Retinal pigment epithelial cell (primary cell): ENCODE results near the gene ESRRA.

Experiments used
- DNase-seq: peaks from one replicate; pipeline ENCODE4 v3.0.0-alpha.2; 2010; ENCODE audit warnings: low read depth
- H3K4me3 ChIP-seq: 2 replicates; pipeline ENCODE4 v1.5.1; 2011; ENCODE audit warnings: mild to moderate bottlenecking, low read length, control low read depth, moderate library complexity
- TF ChIP-seq, protein P1 (sequence below): conservative IDR thresholded peaks from 2 replicates; pipeline ENCODE4 v1.5.1; 2011; ENCODE audit warnings: low read depth, low read length, control low read depth, inconsistent platforms

ESRRA gene

DNA sequence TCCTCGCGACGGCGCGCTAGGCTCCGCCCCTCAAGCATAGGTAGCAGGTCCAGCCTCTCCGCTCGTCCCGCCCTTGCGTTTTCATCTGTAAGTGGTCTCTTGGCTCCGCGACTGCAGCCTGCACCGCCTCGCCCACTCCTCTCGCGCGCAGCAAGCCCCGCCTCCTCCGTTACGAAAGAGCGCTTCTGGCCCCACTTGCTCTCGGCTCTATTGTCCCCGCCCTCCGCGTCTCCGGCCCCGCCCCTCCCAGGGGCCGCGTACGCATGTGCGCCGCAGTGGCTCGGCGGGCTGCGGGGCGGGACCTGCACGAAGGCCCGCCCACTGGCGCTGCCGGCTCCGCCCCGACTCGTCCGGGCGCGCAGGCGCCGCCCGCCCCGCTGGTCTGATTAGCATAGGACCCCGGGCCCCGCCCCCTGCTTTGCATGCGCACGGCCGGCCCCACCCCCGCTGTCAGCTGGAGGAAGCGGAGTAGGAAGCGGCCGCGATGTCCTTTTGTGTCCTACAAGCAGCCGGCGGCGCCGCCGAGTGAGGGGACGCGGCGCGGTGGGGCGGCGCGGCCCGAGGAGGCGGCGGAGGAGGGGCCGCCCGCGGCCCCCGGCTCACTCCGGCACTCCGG, at the start of gene ESRRA:
TSS of gene ESRRA (plus strand) at position 450 of the 616 bp plus-strand sequence. CDS start 1,656 bp downstream, outside the sequence.
- H3K4me3 ChIP-seq, result peak within 1 kb of the TSS; percentile 73
- TF ChIP-seq, protein P1, sequence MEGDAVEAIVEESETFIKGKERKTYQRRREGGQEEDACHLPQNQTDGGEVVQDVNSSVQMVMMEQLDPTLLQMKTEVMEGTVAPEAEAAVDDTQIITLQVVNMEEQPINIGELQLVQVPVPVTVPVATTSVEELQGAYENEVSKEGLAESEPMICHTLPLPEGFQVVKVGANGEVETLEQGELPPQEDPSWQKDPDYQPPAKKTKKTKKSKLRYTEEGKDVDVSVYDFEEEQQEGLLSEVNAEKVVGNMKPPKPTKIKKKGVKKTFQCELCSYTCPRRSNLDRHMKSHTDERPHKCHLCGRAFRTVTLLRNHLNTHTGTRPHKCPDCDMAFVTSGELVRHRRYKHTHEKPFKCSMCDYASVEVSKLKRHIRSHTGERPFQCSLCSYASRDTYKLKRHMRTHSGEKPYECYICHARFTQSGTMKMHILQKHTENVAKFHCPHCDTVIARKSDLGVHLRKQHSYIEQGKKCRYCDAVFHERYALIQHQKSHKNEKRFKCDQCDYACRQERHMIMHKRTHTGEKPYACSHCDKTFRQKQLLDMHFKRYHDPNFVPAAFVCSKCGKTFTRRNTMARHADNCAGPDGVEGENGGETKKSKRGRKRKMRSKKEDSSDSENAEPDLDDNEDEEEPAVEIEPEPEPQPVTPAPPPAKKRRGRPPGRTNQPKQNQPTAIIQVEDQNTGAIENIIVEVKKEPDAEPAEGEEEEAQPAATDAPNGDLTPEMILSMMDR, result no peak

DNA sequence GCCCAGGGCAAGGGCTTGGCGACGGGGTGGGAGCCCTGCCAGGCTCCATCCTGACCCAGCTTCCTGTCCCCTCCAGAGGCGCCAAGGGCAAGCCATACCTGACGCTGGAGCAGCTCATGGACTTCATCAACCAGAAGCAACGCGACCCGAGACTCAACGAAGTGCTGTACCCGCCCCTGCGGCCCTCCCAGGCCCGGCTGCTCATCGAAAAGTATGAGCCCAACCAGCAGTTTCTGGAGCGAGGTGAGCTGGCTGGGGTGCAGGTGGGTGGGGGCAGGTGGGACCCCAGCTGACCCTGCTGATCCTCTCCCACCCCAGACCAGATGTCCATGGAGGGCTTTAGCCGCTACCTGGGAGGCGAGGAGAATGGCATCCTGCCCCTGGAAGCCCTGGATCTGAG, 49.0 kb upstream of the ESRRA start:
- no peak overlapping the region for H3K4me3 ChIP-seq
- no peak for DNase-seq
- TF ChIP-seq, protein P1, result no peak

More for the DNA sequence above, at the start of gene ESRRA:
- peak; percentile 92 for DNase-seq

DNA sequence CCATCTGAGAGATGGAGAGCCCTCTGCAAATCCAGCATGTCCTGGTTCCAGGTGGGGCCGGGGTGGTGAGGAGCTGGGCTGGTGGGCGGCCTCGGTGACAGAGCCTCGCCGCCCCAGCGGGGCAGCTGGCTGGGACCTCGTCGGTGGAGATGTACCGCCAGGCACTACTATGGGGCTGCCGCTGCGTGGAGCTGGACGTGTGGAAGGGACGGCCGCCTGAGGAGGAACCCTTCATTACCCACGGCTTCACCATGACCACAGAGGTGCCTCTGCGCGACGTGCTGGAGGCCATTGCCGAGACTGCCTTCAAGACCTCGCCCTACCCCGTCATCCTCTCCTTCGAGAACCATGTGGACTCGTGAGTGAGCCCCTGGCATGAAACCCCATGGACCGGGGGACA, 47.0 kb upstream of the ESRRA start:
- TF ChIP-seq, protein P1, result no peak
- DNase-seq, result no peak
- no peak overlapping the region for H3K4me3 ChIP-seq

DNA sequence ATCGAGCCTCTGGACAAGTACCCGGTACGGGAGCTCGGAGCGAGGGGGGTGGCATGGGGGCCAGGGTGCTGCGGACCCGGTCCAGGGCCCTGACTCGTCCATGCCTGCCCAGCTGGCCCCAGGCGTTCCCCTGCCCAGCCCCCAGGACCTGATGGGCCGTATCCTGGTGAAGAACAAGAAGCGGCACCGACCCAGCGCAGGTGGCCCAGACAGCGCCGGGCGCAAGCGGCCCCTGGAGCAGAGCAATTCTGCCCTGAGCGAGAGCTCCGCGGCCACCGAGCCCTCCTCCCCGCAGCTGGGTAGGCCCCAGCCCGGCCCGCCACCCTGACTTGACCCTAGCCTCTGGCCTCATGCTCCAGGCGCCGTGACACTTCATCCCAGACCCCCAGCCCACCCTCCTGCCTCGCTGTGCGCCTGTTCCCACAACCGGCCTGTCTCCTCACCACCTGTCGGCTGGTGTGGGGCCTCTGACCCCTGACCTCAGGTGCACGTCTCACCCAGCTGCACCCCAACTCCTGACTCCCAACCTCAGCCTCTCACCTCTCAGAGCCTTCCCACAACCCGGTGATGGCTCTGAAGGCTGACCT, 46.3 kb upstream of the ESRRA start:
- no peak for DNase-seq
- TF ChIP-seq, protein P1, result no peak
- no peak overlapping the region for H3K4me3 ChIP-seq

DNA sequence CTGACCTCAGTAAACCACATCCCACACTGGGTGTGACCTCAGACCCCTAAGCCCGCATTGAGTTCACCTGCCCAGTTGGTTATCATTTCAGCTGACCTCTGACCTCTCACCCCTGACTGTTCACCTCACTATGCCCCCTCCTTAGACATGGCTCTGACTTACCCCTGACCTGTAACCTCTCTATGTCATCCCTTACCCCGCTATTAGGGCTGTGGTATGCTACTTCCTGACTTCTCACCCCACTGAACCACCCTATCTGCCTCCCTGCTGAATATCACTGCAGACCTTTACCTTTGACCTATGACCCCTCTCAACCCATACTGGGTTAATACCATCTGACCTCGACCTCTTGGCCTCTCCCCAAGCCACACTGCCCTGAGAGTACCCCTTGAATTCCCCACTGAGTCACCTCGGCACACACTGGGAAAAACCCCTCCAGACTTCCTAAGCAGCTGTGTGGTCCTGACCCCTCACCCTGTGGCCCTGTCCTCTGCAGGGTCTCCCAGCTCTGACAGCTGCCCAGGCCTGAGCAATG, 45.7 kb upstream of the ESRRA start:
- TF ChIP-seq, protein P1, result no peak
- DNase-seq, result no peak
- H3K4me3 ChIP-seq, result no peak overlapping the region

DNA sequence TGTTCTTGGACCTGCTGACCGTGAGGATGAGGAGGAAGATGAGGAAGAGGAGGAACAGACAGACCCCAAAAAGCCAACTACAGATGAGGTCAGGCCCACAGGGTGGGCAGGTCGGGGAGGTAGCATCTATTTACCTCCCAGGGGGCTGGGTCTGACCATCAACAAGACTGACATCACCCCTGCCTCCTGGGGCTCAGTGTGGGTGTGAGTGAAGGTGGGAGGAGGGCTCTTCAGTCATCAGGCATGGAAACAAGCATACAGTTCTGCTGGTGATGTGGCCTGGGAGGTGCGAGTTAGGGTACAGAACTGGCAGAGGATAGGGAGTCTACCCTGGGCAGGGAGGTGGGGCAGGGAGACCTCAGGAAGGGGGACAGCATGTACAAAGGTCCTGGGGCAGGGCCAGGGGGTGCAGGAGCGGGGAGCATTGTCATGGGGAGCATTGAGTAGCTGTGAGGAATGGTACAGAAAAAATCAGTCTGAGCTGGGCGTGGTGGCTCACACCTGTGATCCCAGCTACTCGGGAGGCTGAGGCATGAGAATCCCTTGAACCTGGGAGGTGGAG, 45.1 kb upstream of the ESRRA start:
- TF ChIP-seq, protein P1, result no peak
- no peak overlapping the region for H3K4me3 ChIP-seq
- DNase-seq, result no peak

DNA sequence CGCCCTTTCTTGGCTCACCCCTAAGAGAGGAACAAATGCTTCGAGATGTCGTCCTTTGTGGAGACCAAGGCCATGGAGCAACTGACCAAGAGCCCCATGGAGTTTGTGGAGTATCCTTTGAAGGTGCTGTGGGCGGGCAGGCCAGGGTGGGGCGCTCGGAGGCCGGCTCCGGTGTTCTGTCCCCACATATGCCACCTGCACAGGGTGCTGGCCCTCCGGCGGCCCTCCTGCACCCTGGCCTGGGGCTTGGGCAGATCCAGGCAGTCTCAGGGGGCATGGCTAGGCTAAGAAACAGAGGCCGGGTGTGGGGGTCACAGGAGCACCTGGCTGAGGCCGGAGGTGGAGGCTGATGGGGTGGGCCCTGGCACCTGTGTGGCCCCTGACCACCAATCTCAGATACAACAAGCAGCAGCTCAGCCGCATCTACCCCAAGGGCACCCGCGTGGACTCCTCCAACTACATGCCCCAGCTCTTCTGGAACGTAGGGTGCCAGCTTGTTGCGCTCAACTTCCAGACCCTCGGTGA, 43.7 kb upstream of the ESRRA start:
- DNase-seq, result no peak
- H3K4me3 ChIP-seq, result no peak overlapping the region
- TF ChIP-seq, protein P1, result no peak
